K562 (cell line): ENCODE results near the gene SIGLEC5. TPM values are rescaled to one million over a fixed set of nuclear protein-coding genes. Genes with fewer than 3 reads are reported as not detected.

Experiments
- CTCF ChIP-seq, 3 experiments: IDR thresholded peaks in 2 of 3; conservative IDR thresholded peaks in 1 of 3; 2 replicates each; pipeline ENCODE4 v1.5.1; 2011 to 2012; ENCODE audit warnings: low read length in 3 of 3, mild to moderate bottlenecking in 3 of 3, control low read depth in 2 of 3, improper control_type of control experiment in 1 of 3, inconsistent platforms in 1 of 3, low read depth in 1 of 3, mixed read lengths in 1 of 3, moderate library complexity in 1 of 3; ENCODE audit not compliant: insufficient read depth in 2 of 3
- DDX20 ChIP-seq: fragments of 450-650 bp; IDR thresholded peaks from 2 replicates; pipeline ENCODE4 v1.6.1; 2016; ENCODE audit warnings: missing genetic modification characterization, low read depth, mild to moderate bottlenecking, missing compliant biosample characterization, moderate library complexity
- EHMT2 ChIP-seq: fragments of 450-650 bp; IDR thresholded peaks from 2 replicates; pipeline ENCODE4 v1.6.1; 2018; ENCODE audit warnings: antibody characterized with exemption
- POLR2B ChIP-seq: fragments of 450-650 bp; IDR thresholded peaks from 2 replicates; pipeline ENCODE4 v1.6.1; 2018; ENCODE audit warnings: low read depth; ENCODE audit not compliant: partially characterized antibody
- REST ChIP-seq, 2 experiments: fragments of 450-650 bp; formaldehyde crosslinking in 1 of 2; IDR thresholded peaks; 2 replicates each; pipeline versions ENCODE4 v1.4.0 to v1.6.1; 2014 to 2020; ENCODE audit warnings: mild to moderate bottlenecking in 2 of 2, borderline replicate concordance in 1 of 2, low read depth in 1 of 2
- TCFL5 ChIP-seq: fragments of 250-450 bp; sonication (Bioruptor Pico); conservative IDR thresholded peaks from 2 replicates; pipeline ENCODE4 v1.6.1; 2021; ENCODE audit warnings: mild to moderate bottlenecking, moderate library complexity, matching md5 sums
- UBTF ChIP-seq, 2 experiments: IDR thresholded peaks; 2 replicates each; pipeline ENCODE4 v1.6.1; 2012; ENCODE audit warnings: improper control_type of control experiment in 2 of 2, low read depth in 2 of 2, low read length in 2 of 2, borderline replicate concordance in 1 of 2
- ZNF766 ChIP-seq: fragments of 200-800 bp; sonication (Bioruptor generic); conservative IDR thresholded peaks from 2 replicates; pipeline ENCODE4 v1.6.1; 2016; ENCODE audit warnings: missing genetic modification characterization, missing compliant biosample characterization
- polyA plus RNA-seq, 8 experiments: library from polyadenylated mRNA; depleted of rRNA in 4 of 8; stranded (reverse) in 5 of 8; unstranded in 3 of 8; fragments of >200 nt; fragmentation: Nextera tagmentation in 2 of 8; fragmentation: Illumina TruSeq in 1 of 8; extraction: Ambion mirVana in 2 of 8; extraction: Trizol in 1 of 8; gene quantifications; 2 replicates each; pipeline versions ENCODE4 v1.2.1 to v1.2.3, GENCODE V29; 2011 to 2014; ENCODE audit warnings: inconsistent platforms in 1 of 8, missing spikeins in 1 of 8
- total RNA-seq, 7 experiments: library from RNA; depleted of rRNA in 6 of 7; stranded (reverse); fragments of >200 nt in 6 of 7; fragmentation: Illumina TruSeq in 2 of 7; extraction: Trizol in 2 of 7; gene quantifications; 2 replicates each; pipeline versions ENCODE4 v1.2.1 to v1.2.3, GENCODE V29; 2011 to 2021; ENCODE audit warnings: low replicate concordance in 1 of 7
- TF ChIP-seq, protein P1 (sequence below): fragments of 250-450 bp; sonication (Bioruptor Pico); IDR thresholded peaks from 2 replicates; pipeline ENCODE4 v1.4.0; 2020; ENCODE audit warnings: mild to moderate bottlenecking, moderate library complexity, borderline replicate concordance
- TF ChIP-seq, protein P2 (sequence below): fragments of 250-450 bp; sonication (Bioruptor Pico); IDR thresholded peaks from 2 replicates; pipeline ENCODE4 v1.6.1; 2021; ENCODE audit warnings: mild to moderate bottlenecking

SIGLEC5 gene
- total and polyA plus RNA-seq, 9 of the 15 experiments (the other 6 are each of a cell fraction or from before 2014, with no cell fraction given): 0.14 TPM; not detected in 8

DNA sequence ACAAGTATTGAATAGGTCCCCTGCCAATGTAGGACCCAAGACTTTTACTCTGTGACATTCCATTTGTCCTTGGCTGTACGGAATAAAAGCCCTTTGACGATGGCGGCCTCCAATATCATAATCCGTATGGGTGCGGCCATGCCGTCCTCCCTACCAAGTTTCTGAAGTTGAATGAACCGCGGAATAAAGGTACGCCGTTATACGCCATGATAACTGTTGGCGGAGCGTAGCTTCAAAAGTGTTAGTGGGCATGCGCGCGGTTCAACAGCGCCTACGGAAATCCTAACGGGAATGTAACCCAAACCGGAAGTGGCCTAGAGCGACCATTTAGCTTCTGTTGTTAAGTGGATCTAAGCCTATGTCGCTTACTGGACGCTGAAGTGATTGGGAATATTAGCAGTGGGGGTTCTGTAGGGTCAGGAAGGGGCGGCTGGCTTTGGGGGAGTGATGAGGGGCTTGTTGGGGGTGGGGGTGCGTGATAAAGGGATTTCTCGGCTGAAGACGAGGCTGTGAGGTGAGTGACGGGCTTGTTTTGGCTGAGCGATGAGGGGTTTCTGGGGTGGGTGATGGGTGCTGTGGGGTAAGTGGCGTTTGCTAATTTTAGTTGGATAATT is 59.1 kb downstream of the SIGLEC5 start, which contains the start of gene ZNF175 (continued):
- TF ChIP-seq, protein P1, sequence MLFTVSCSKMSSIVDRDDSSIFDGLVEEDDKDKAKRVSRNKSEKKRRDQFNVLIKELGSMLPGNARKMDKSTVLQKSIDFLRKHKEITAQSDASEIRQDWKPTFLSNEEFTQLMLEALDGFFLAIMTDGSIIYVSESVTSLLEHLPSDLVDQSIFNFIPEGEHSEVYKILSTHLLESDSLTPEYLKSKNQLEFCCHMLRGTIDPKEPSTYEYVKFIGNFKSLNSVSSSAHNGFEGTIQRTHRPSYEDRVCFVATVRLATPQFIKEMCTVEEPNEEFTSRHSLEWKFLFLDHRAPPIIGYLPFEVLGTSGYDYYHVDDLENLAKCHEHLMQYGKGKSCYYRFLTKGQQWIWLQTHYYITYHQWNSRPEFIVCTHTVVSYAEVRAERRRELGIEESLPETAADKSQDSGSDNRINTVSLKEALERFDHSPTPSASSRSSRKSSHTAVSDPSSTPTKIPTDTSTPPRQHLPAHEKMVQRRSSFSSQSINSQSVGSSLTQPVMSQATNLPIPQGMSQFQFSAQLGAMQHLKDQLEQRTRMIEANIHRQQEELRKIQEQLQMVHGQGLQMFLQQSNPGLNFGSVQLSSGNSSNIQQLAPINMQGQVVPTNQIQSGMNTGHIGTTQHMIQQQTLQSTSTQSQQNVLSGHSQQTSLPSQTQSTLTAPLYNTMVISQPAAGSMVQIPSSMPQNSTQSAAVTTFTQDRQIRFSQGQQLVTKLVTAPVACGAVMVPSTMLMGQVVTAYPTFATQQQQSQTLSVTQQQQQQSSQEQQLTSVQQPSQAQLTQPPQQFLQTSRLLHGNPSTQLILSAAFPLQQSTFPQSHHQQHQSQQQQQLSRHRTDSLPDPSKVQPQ (CRISPR knock-in tag): no peak
- TF ChIP-seq, protein P2, sequence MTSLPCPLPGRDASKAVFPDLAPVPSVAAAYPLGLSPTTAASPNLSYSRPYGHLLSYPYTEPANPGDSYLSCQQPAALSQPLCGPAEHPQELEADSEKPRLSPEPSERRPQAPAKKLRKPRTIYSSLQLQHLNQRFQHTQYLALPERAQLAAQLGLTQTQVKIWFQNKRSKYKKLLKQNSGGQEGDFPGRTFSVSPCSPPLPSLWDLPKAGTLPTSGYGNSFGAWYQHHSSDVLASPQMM (CRISPR knock-in tag): no peak
- TF ChIP-seq ZNF766: peak; percentile 96
- no peak for TF ChIP-seq TCFL5 (CRISPR knock-in tag)
- peak; percentile 75 for TF ChIP-seq POLR2B
- no peak for TF ChIP-seq CTCF (IDR thresholded peaks at IDR 0.05 in 2 of 3, conservative IDR thresholded peaks at IDR 0.05 in 1 of 3; ENCODE audit: insufficient read depth in 2 of 3, low read depth in 1 of 3, low read length in 3 of 3)
- TF ChIP-seq REST (IDR thresholded peaks at IDR 0.05; ENCODE audit: borderline replicate concordance): no peak; the same call in 1 of the 2 replicates
- TF ChIP-seq REST (CRISPR knock-in tag; IDR thresholded peaks at IDR 0.05; ENCODE audit: low read depth): no peak
- peak; percentile 87 for TF ChIP-seq EHMT2
- TF ChIP-seq UBTF (IDR thresholded peaks at IDR 0.05; ENCODE audit: borderline replicate concordance in 1 of 2, low read depth in 2 of 2, low read length in 2 of 2): no peak
- TF ChIP-seq DDX20: peak; percentile 62; the same call in 1 of the 2 replicates
